Keratinocyte (primary cell): ENCODE results near the gene SLC32A1. TPM values are rescaled to one million over a fixed set of nuclear protein-coding genes. Genes with fewer than 3 reads are reported as not detected.

Experiments
- DNase-seq: peaks from one replicate; pipeline ENCODE4 v3.0.0-alpha.2; 2011; ENCODE audit warnings: low read depth, missing footprints, low spot score
- FAIRE-seq: peaks from 2 replicates; lab custom pipeline; 2011; peaks lifted over from hg19 to GRCh38; lab: Jason Lieb, UNC
- H2AFZ ChIP-seq: 2 replicates; pipeline ENCODE4 v1.6.0; 2012; ENCODE audit warnings: low read length, control low read depth, inconsistent platforms; ENCODE audit not compliant: control insufficient read depth
- H3K27ac ChIP-seq: 2 replicates; pipeline ENCODE4 v1.5.1; 2011; ENCODE audit warnings: low read length; ENCODE audit not compliant: control insufficient read depth, insufficient read depth
- H3K27me3 ChIP-seq: 3 replicates; pipeline ENCODE4 v1.6.0; 2011; ENCODE audit warnings: low read length; ENCODE audit not compliant: control insufficient read depth, insufficient read depth; ENCODE audit errors: extremely low read depth
- H3K36me3 ChIP-seq, 2 experiments: 2 replicates in 1 of 2; 3 replicates in 1 of 2; pipeline ENCODE4 v1.5.1; 2011; ENCODE audit warnings: low read length in 2 of 2, mild to moderate bottlenecking in 1 of 2; ENCODE audit not compliant: control insufficient read depth in 2 of 2, insufficient read depth in 2 of 2; ENCODE audit errors: extremely low read depth in 1 of 2
- H3K4me1 ChIP-seq: 3 replicates; pipeline ENCODE4 v1.5.1; 2011; ENCODE audit warnings: low read length; ENCODE audit not compliant: control insufficient read depth, insufficient read depth; ENCODE audit errors: extremely low read depth
- H3K4me2 ChIP-seq: 3 replicates; pipeline ENCODE4 v1.6.0; 2011; ENCODE audit warnings: low read depth, low read length; ENCODE audit not compliant: control insufficient read depth, insufficient read depth; ENCODE audit errors: extremely low read depth
- H3K4me3 ChIP-seq, 3 experiments: fragments of 200-600 bp in 1 of 3; sonication (generic) in 1 of 3; 2 replicates in 2 of 3; 3 replicates in 1 of 3; pipeline ENCODE4 v1.5.1; 2011 to 2016; ENCODE audit warnings: low read length in 3 of 3, mild to moderate bottlenecking in 3 of 3, control low read depth in 2 of 3, inconsistent platforms in 1 of 3, low read depth in 1 of 3, mixed read lengths in 1 of 3, mixed run types in 1 of 3, moderate library complexity in 1 of 3; ENCODE audit not compliant: control insufficient read depth in 2 of 3, insufficient read depth in 2 of 3; ENCODE audit errors: extremely low read depth in 1 of 3
- H3K79me2 ChIP-seq: 2 replicates; pipeline ENCODE4 v1.6.0; 2012; ENCODE audit warnings: low read length; ENCODE audit not compliant: control insufficient read depth, insufficient read depth
- H3K9ac ChIP-seq: 3 replicates; pipeline ENCODE4 v1.6.0; 2011; ENCODE audit warnings: low read length; ENCODE audit not compliant: control insufficient read depth, insufficient read depth; ENCODE audit errors: extremely low read depth
- H3K9me1 ChIP-seq: 3 replicates; pipeline ENCODE4 v1.6.0; 2011; ENCODE audit warnings: low read length; ENCODE audit not compliant: control insufficient read depth, insufficient read depth; ENCODE audit errors: extremely low read depth
- H3K9me3 ChIP-seq: 2 replicates; pipeline ENCODE4 v1.5.1; 2012; ENCODE audit warnings: low read depth, low read length; ENCODE audit not compliant: control insufficient read depth
- H4K20me1 ChIP-seq: 3 replicates; pipeline ENCODE4 v1.6.0; 2011; ENCODE audit warnings: low read length; ENCODE audit not compliant: control insufficient read depth, insufficient read depth; ENCODE audit errors: extremely low read depth
- EZH2 ChIP-seq: IDR thresholded peaks from one replicate; pipeline ENCODE4 v1.6.1; 2012; ENCODE audit warnings: inconsistent platforms, mild to moderate bottlenecking, low read length, moderate library complexity
- dilution Hi-C: fragments of 300-500 bp; cut with MboI; formaldehyde crosslinking; loops from one replicate; pipeline ENCODE4 v1.7.0; 2020; ENCODE audit warnings: low sequenced_read_pairs; ENCODE audit not compliant: extremely low pct_ligation_motif_present
- polyA plus RNA-seq, 5 experiments: library from polyadenylated mRNA; depleted of rRNA in 3 of 5; stranded (reverse) in 3 of 5; stranded (forward) in 1 of 5; unstranded in 1 of 5; fragments of >200 nt; gene quantifications; 1 replicate in 1 of 5; 2 replicates in 3 of 5; 3 replicates in 1 of 5; pipeline versions ENCODE4 v1.2.1 to v1.2.3, GENCODE V29; 2011 to 2012; ENCODE audit warnings: missing spikeins in 2 of 5, low read depth in 1 of 5, low replicate concordance in 1 of 5
- TF ChIP-seq, protein P1 (sequence below), 3 experiments: IDR thresholded peaks in 1 of 3; conservative IDR thresholded peaks in 1 of 3; optimal IDR thresholded peaks in 1 of 3; 2 replicates in 2 of 3; 3 replicates in 1 of 3; pipeline versions ENCODE3 to v1.5.1; 2011; ENCODE audit warnings: low read length in 3 of 3, mild to moderate bottlenecking in 3 of 3, moderate library complexity in 2 of 3, control low read depth in 1 of 3, inconsistent platforms in 1 of 3; ENCODE audit not compliant: insufficient read depth in 2 of 3; ENCODE audit errors: extremely low read depth in 1 of 3

SLC32A1 gene
- polyA plus RNA-seq, 1 donor (not counting 4 experiments of a cell fraction or from before 2014, with no cell fraction given): not detected

DNA sequence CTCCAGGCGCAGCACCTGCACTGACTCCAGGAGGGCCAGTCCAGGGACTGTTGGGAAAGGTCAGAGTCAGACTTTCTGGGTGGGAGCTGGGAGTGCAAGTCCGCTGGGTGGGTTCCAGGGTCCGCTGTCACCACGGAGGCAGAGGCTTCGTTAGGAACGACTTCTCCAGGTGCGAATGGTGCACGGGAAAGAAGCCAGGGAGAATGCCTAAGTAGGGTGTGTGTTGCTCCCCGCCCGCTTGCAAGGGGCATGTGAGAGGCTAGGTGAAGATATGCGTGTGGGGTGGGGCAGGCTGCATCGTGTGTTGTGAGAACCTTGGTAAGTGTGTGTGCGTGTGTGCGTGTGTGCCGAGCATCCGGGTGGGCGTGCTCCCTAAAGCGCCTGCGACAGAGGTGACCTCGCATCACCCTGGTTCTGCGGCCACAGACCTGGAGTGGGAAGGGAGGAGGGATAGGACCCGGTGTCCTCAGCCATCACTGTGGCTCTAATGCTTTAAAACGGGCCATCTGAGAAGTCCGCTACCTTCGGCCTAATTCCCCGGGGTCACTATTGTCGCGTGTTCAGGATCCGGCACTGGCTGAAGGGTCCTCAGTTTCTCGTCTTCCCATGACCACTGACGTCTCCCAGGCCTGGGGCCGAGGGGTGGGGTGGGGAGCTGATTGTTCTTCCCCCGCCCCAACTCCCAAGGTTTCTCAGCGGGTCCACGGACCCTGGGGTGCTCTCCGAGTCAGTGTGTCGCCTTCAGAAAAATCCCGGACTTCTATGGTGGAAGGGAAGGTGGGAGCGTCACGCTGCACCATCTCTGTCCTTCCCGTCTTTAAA is 6.1 kb downstream of the SLC32A1 start:
- Histone ChIP-seq H3K27me3 (peaks cover 91% of the 10 kb centered on the region), H3K36me3 (no peaks in the 10 kb centered on the region), H3K9ac (no peak overlapping the region), H3K9me1 (no peaks in the 10 kb centered on the region), H3K79me2 (no peaks in the 10 kb centered on the region), H4K20me1 (peaks cover 11% of the 10 kb centered on the region), H3K9me3 (peaks cover 2% of the 10 kb centered on the region), H3K4me1 (peaks cover 17% of the 10 kb centered on the region), H3K4me3 (peak overlapping the region in 1 of 3 experiments; percentile 46), H3K27ac (no peak overlapping the region), H2AFZ (no peak overlapping the region), H3K4me2 (peak overlapping the region; percentile 98)
- dilution Hi-C loops: no loop called here
- TF ChIP-seq EZH2: peak; percentile 79
- TF ChIP-seq, protein P1, sequence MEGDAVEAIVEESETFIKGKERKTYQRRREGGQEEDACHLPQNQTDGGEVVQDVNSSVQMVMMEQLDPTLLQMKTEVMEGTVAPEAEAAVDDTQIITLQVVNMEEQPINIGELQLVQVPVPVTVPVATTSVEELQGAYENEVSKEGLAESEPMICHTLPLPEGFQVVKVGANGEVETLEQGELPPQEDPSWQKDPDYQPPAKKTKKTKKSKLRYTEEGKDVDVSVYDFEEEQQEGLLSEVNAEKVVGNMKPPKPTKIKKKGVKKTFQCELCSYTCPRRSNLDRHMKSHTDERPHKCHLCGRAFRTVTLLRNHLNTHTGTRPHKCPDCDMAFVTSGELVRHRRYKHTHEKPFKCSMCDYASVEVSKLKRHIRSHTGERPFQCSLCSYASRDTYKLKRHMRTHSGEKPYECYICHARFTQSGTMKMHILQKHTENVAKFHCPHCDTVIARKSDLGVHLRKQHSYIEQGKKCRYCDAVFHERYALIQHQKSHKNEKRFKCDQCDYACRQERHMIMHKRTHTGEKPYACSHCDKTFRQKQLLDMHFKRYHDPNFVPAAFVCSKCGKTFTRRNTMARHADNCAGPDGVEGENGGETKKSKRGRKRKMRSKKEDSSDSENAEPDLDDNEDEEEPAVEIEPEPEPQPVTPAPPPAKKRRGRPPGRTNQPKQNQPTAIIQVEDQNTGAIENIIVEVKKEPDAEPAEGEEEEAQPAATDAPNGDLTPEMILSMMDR (optimal IDR thresholded peaks at IDR 0.05 in 1 of 3, IDR thresholded peaks at IDR 0.05 in 1 of 3, conservative IDR thresholded peaks at IDR 0.05 in 1 of 3; ENCODE audit: extremely low read depth in 1 of 3, insufficient read depth in 2 of 3, low read length in 3 of 3): no peak
- DNase-seq (no peak), FAIRE-seq (no peak)

DNA sequence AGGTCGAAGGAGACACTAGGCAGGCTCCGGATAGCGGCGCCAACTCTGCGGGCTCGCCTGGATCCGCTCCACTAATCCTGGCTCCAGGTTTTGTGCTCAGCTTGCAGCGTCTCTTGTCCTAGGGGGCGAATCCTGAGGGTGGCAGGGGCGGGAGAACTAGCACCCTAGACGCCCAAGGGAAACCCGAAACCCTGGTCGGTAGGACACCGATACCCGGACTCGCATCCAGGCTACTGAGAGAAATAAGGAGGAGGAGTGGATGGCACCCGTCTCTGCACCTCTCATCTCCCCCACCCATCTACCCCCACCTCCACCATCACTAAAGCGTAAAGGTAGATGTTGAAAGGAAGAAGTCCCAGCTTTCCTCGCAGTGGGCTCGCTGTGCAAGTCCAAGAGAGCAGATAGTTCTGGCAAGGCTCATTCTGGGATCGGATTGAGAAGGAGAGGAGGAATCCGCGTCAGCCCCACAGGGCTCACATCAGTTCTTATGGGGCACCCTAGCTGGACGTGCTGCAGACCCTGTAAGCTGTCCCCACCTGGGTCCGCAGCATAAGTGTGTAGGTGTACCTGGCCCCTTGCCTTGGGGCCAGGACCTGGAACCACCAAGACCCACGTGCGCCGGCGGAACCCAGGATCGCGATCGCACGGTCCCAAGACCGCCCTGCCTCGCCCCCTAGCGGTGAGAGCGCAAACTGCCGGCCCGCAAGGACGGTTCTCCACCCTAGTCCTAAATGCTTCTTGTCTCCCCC is 6.9 kb downstream of the SLC32A1 start:
- no peak for DNase-seq
- H3K4me2 ChIP-seq: peak overlapping the region; percentile 98
- H4K20me1 ChIP-seq: peaks cover 11% of the 10 kb centered on the region
- H3K9me3 ChIP-seq: peaks cover 2% of the 10 kb centered on the region
- dilution Hi-C loops: no loop called here
- peaks cover 17% of the 10 kb centered on the region for H3K4me1 ChIP-seq
- H3K9ac ChIP-seq: peak overlapping the region; percentile 33
- no peak for FAIRE-seq
- no peaks in the 10 kb centered on the region for H3K79me2 ChIP-seq
- peak; percentile 20 for TF ChIP-seq EZH2
- TF ChIP-seq, protein P1 (optimal IDR thresholded peaks at IDR 0.05 in 1 of 3, IDR thresholded peaks at IDR 0.05 in 1 of 3, conservative IDR thresholded peaks at IDR 0.05 in 1 of 3; ENCODE audit: extremely low read depth in 1 of 3, insufficient read depth in 2 of 3, low read length in 3 of 3): peak; percentile 95 to 99 (median 98)
- H3K4me3 ChIP-seq: peak overlapping the region; percentile 23 to 76 (median 63)
- no peaks in the 10 kb centered on the region for H3K9me1 ChIP-seq
- H3K27ac ChIP-seq: no peak overlapping the region
- no peaks in the 10 kb centered on the region for H3K36me3 ChIP-seq
- peak overlapping the region; percentile 82 for H2AFZ ChIP-seq
- H3K27me3 ChIP-seq: peaks cover 84% of the 10 kb centered on the region
